ENCODE results near the gene TNPO3.
"Not testable (repeated sequence)": the region's sequence is repeated elsewhere in the genome, so short reads cannot be mapped to it uniquely, and the experiment has no call there.

Gene TNPO3

DNA sequence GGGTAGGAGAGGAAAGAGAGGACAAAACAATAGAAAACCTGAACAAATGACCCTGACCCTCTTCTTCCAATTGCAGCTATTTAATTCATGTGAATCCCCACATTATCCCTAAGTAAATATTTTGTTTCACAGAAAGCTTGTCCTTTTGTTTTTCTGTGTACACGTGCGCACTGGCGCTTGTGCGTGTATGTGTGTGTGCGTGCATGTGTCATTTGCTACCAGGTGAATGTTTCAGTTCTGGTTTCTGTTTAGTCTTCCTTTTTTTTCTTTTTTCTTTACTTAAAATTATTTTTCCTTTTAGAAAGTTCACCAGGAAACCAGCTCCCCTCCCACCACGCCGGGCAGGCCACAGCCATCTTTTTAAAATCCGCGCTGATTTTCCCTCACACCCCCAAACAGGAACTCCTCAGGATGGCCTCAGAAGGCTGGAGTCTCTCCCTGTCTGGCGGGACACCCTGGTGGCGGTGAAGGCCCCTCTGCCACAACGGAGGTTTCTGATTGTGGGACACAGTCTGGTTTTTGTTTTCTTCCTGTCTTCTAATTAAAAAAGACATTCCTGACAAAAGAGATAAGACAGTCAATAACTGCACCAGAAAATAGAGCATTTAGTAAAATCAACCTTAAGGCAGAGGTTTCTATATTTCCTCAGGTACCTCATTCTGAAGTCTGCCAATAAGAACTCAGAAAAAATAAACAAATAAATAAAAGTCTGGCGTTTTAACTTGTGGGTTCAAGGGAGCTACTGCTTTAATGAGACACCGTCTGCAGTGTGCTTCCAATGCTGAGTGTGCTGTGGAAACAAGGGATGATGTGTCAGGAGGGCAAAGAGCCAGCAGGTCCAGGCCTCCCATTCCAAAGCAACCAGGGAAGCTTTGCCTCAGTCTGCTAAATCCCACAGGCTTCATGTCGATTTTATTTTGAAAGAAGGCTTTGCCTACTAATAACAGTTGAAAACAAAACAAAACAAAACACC lies 99.8 kb downstream of the TNPO3 start:
- no peak for DNase-seq

- DNase-seq = no peak
Observed at GRCh38 chr7:128954150-128954549, 100.8 kb downstream of the TNPO3 start.

DNA sequence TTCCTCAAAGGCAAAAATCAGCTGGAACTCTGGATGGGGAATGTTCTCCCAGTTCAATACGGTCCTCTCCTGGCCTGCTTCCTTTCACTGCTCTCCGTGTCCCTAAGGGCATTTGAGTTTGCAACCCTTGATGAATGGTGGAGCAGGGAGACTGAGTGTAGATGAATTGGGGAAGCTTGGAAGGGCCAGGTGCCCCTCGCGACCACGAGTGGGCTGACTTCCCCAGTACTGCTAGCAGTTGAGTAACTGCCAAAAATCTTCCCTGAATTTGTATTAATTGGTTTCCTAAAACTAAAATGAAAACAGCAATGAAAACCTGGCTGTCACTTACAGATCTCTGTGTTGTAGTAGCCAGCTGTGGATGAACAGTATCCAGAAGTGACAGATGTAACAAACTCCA lies 103.6 kb downstream of the TNPO3 start:
- no peak for DNase-seq

GRCh38 chr7:128948976-128949760 lies 105.7 kb downstream of the TNPO3 start:
- DNase-seq = no peak

DNA sequence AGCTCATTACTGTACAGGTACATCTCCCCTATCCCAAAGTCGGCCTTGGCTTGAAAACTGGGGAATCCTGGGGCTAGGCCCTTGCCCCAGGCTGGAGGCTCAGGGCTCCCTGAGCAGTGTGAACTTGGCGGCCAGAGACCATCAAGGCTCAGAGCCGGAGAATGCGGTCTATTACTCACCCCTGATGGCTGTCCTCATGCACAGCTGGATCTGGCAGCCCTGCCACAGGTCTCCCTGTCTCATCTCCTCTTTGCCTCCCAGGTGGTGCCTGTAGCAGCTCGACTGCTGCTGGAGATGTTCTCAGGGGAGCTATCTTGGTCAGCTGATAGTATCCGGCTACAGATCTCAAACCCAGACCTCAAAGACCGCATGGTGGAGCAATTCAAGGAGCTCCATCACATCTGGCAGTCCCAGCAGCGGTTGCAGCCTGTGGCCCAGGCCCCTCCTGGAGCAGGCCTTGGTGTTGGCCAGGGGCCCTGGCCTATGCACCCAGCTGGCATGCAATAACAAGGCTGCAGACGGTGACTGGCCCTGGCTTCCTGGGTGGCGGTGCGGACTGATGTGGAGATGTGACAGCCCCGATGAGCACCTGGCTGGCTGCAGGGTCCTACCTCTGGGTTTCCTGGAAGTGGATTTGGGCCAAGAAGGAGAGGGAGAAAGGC lies 106.5 kb downstream of the TNPO3 start:
- DNase-seq = no peak

DNA sequence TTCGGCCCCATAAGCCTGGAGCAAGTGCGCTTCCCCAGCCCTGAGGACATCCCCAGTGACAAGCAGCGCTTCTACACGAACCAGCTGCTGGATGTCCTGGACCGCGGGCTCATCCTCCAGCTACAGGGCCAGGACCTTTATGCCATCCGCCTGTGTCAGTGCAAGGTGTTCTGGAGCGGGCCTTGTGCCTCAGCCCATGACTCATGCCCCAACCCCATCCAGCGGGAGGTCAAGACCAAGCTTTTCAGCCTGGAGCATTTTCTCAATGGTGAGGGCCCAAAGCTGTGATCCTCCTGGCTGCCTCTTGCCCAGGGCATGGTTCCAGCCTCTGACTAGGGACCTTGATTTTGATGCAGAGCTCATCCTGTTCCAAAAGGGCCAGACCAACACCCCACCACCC lies 107.1 kb downstream of the TNPO3 start:
- DNase-seq = no peak

DNA sequence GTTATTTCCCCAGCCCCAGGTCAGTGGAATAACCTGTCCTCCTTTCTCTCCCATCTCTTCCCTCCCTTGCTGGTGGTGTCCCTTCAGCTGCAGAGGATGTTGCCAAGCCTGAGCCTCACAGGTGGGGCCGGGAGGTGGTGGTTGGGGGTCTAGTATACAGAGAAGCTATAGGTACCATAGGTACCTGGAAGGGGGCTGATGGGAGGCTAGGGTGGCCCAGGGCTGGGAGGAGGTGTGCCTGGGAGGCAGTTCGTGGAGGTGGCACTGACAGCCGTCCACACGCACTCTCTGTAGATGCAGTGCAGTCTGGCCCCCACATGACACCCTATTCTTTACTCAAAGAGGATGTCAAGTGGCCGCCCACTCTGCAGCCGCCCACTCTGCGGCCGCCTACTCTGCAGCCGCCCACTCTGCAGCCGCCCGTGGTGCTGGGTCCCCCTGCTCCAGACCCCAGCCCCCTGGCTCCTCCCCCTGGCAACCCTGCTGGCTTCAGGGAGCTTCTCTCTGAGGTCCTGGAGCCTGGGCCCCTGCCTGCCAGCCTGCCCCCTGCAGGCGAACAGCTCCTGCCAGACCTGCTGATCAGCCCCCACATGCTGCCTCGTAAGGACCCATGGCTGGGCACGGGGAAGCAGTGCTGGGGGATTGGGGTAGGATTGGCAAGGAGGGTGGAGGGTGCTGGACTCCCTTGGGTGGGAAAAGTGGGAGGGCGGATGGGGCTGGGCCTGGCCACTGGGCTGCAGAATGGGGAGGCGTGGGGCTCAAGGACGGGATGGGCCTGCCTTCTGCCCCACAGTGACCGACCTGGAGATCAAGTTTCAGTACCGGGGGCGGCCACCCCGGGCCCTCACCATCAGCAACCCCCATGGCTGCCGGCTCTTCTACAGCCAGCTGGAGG lies 107.7 kb downstream of the TNPO3 start:
- DNase-seq = no peak

DNA sequence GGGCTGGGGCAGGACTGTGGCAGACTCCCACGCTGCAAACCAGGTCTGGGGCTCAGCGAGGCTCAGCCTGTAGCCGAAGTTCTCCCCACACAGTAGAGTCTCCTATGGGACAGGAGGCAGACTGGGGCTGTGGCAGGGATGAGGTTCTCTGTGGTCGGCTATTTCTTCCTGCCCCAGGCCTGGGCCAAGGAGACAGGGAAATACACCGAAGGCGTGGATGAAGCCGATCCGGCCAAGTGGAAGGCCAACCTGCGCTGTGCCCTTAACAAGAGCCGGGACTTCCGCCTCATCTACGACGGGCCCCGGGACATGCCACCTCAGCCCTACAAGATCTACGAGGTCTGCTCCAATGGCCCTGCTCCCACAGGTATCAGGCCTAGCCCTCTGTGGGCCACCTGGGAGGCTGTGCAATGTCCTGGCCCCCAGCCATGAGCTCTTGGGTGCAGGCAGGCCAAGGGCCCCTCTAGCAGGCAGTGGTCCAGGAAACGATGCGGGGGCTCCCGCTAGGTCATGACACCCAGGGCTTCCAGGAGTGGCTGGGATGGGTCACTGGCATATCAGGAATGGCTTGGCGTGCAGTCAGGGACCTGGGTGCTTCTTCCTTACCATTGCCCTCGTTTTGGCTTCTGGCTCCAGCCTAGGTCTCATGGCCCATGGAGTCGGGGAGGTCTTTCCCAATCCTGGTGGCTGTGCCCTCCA lies 109.1 kb downstream of the TNPO3 start:
- no peak for DNase-seq

GRCh38 chr7:128944487-128945236 lies 110.2 kb downstream of the TNPO3 start:
- DNase-seq = no peak

- DNase-seq = not testable (repeated sequence)
Observed at GRCh38 chr7:128943251-128943650, 111.7 kb downstream of the TNPO3 start.

DNA sequence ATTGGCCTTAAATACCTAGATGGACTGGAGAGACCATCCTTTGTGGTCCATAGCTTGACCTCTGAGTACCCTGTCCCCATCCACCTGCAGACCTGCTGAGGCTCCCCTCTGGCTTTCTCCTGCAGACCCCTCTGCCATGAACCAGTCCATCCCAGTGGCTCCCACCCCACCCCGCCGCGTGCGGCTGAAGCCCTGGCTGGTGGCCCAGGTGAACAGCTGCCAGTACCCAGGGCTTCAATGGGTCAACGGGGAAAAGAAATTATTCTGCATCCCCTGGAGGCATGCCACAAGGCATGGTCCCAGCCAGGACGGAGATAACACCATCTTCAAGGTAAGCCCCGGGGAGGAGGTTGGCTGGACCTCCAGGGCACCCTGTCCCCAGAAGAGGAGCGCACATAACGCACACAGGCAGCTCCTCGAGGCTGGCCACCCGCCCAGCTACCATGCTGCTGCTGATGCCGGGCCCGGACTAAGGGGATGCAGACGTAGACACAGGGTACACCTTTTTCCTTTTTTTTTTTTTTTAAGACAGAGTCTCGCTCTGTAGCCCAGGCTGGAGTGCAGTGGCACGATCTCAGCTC lies 112.9 kb downstream of the TNPO3 start:
- no peak for DNase-seq

- DNase-seq = no peak
Observed at GRCh38 chr7:128941323-128941890, 113.5 kb downstream of the TNPO3 start.

DNA sequence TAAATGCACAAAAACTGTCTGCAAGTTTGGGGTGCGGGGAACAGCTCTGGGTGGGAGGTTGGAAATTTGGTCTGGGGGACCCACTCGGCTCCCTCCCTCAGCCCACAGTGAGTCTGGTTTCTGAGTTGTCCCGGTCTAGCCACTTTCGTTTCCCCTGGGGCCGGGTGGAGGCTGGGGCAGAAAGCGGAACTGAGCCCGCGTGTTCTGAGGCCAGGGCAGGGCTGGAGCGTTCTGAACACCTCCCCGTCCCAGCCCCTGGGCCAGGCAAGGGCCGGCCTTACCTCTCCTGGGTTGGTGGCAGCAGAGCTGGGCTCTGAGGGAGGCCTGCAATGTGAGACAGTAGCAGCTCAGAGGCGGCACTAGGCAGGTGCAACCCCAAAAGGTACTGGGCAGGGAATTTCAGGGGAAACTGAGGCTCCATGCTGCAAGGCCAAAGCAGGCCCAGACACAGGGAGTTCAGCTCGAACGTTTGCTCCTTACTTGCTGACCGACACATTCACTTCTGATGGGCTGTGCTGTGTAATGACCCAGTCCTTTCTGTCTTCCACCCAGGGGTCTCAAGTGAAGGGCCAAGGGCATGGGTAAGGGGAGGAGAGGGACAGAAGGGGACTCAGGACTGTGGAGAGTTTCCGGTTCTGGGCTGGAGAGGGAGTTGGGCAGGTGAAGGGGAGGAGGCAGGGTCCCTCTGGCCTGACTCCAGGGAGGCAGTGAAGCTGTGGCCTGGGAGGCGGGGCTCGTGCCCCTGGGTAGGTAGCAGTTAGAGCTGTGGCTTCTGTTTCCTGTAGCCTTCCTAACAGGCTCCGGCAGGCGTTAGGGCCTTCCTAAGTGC lies 114.2 kb downstream of the TNPO3 start:
- DNase-seq = no peak

DNA sequence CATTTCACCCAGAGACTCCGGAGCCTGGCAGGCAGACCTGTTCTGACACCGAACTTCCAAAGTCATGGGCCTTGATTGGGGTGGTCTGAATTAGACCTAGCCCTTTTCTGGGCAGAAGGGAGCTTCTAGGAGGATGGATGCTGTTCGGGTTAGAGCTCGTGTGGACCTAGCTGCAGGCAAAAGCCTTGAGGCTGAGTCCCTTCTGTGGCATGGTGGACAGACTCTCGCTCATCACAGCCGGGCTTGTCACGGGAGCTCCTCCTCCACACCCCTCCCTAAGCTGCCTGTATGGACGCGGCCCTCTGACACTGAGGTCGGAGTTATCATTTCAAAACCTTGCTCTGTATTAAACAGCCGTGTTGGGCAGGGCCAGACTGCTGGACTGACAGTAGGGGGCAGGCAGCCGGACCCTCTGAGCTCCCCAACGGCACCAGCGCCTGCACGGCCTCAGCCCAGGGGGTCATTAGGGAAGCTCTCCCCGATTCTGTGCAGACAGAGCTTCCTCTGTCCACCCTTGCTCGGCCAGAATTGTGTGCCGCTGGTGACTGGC lies 115.0 kb downstream of the TNPO3 start:
- DNase-seq = no peak

DNA sequence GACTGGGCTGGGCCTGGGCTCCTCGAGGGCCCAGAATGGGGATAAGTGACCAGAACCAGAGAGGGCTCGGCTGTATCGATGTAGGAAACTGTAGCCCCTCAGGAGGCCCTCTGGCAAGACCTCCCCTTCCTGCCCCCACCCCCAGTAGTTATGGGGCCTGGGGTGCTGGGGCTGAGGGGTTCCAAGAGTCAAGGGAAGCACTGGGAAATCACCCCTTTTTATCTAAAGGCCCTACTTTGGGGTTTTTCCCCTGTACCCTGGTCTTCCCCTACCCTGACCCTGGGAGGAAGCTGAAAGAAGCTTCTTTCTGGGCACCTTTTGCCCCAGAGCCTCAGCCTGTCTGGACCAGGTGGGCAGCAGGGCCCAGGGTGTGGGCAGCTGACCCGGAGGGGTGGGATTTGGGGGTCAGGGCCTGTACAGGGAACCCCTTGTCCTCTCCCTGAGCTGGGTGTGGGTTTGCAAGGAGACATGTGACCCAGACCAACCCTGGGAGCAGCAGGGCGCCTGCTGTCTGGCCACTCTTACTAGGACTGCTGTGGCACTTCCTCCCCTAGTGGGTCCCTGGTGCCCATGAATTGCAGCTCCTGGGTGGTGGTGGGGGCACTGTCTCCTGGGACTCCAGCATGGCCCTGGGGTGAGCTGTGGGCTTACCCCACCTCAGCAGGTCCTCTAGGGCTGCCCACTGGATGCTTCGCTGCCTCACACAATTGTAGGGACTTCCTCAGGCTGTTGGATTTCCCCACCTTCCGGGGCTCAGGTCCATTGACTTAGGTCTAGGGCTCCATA lies 115.6 kb downstream of the TNPO3 start:
- DNase-seq = no peak

GRCh38 chr7:128938544-128939074 lies 116.3 kb downstream of the TNPO3 start:
- DNase-seq = no peak

DNA sequence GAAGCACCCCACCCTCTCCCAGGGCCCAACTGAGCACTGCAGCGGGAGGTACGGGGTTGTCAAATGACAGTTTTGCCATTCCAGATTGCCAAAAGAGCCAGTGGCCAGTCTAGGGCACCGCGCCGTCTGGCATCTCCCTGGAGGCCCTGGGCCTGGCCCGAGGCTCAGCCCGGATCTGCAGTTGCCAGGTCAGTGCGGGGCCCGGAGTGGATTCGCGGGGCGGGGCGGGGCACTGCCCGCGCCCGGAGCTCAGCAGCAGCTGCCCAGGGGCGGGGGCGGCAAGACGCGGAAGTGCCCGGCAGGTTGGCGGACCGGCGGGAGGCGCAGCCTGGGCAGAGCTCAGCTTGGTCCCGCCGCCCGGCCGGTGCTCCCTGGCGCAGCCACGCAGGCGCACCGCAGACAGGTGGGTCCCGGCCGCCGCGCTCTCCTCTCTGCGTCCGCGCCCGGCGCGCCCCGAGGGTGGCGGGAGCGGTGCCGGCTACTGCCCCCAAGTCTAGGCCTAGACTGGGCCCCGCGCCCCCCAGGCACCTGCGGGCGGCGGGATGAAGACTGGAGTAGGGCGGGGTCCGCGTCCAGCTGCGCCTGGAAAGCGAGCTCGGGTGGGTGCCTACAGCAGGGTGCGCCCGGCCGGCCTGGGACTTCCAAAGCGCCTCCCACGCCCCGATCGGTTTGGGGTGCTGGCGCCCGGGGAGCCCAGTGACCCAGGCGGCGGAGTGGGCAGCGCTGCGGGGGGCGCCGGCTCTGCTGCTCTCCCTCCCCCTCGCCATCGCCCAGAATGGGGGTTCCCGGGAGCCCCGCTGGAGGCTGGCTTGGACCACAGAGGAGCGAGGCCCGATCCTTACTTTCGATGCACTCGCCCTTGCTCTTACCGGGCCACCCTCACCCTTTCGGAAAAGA lies 117.0 kb downstream of the TNPO3 start, which contains the start of gene IRF5:
TSS of gene IRF5 (plus strand) at position 281 of the 897 bp plus-strand sequence. CDS start 4,155 bp downstream, outside the sequence.
- no peak for DNase-seq
